Brain pericyte (primary cell): ENCODE measurements around the gene P3H2.

Experiments used
- DNase-seq: peaks from one replicate; pipeline ENCODE4 v3.0.0-alpha.2; 2012; ENCODE audit warnings: low read depth, low spot score

Gene P3H2

GRCh38 chr3:190055773-190056172 lies 64.9 kb downstream of the P3H2 start:
- no peak for DNase-seq

GRCh38 chr3:190053919-190054672 lies 66.6 kb downstream of the P3H2 start:
- no peak for DNase-seq

GRCh38 chr3:190051641-190052040 lies 69.1 kb downstream of the P3H2 start:
- DNase-seq = no peak

- peak; percentile 30 for DNase-seq
These were observed 71.7 kb downstream of the P3H2 start for GRCh38 chr3:190048932-190049441.

GRCh38 chr3:190044974-190045373 lies 75.7 kb downstream of the P3H2 start:
- DNase-seq = no peak

- no peak for DNase-seq
These were observed 76.6 kb downstream of the P3H2 start for GRCh38 chr3:190044142-190044541.

- DNase-seq = no peak
These were observed 77.0 kb downstream of the P3H2 start for GRCh38 chr3:190043741-190044140.

- no peak for DNase-seq
These were observed 78.1 kb downstream of the P3H2 start for GRCh38 chr3:190042558-190042957.

GRCh38 chr3:190041333-190042041 lies 79.2 kb downstream of the P3H2 start:
- DNase-seq = no peak

- DNase-seq = no peak
These were observed 80.6 kb downstream of the P3H2 start for GRCh38 chr3:190040145-190040544.

GRCh38 chr3:190038050-190038933 lies 82.4 kb downstream of the P3H2 start:
- no peak for DNase-seq

- no peak for DNase-seq
These were observed 84.1 kb downstream of the P3H2 start for GRCh38 chr3:190036631-190037030.

GRCh38 chr3:190034446-190034845 lies 86.3 kb downstream of the P3H2 start:
- DNase-seq = no peak

- DNase-seq = no peak
These were observed 87.8 kb downstream of the P3H2 start for GRCh38 chr3:190032923-190033322.

- DNase-seq = no peak
These were observed 88.6 kb downstream of the P3H2 start for GRCh38 chr3:190031887-190032752.

- DNase-seq = no peak
These were observed 93.6 kb downstream of the P3H2 start for GRCh38 chr3:190027116-190027515.

GRCh38 chr3:190026154-190026553 lies 94.5 kb downstream of the P3H2 start:
- no peak for DNase-seq

GRCh38 chr3:190024912-190025311 lies 95.8 kb downstream of the P3H2 start:
- no peak for DNase-seq

GRCh38 chr3:190019844-190020243 lies 100.9 kb downstream of the P3H2 start:
- no peak for DNase-seq

- no peak for DNase-seq
These were observed 101.7 kb downstream of the P3H2 start for GRCh38 chr3:190019006-190019405.

GRCh38 chr3:190018460-190018859 lies 102.2 kb downstream of the P3H2 start:
- no peak for DNase-seq
